ENCODE data around the gene RBCK1. TPM values are rescaled to one million over a fixed set of nuclear protein-coding genes. Genes with fewer than 3 reads are reported as not detected.

The RBCK1 gene
- total RNA-seq, 1 donor: 104 TPM

- Histone ChIP-seq H3K4me1 (ENCODE audit: insufficient read depth, low read length) (peaks cover 4% of the 10 kb centered on the region), H3K27me3 (ENCODE audit: insufficient read depth, low read length) (no peaks in the 10 kb centered on the region), H4K20me1 (ENCODE audit: insufficient read depth, low read length) (no peaks in the 10 kb centered on the region), H2AFZ (ENCODE audit: low read length) (no peak overlapping the region), H3K4me3 (ENCODE audit: insufficient read depth, low read length) (no peak overlapping the region), H3K36me3 (ENCODE audit: insufficient read depth, low read length) (peaks cover 53% of the 10 kb centered on the region), H3K27ac (ENCODE audit: low read depth, low read length) (no peak overlapping the region), H3K9me3 (ENCODE audit: low read depth, low read length) (no peaks in the 10 kb centered on the region), H3K4me2 (ENCODE audit: insufficient read depth, low read length) (no peak overlapping the region), H3K79me2 (ENCODE audit: insufficient read depth, low read length) (no peaks in the 10 kb centered on the region)
- TF ChIP-seq, protein P1, sequence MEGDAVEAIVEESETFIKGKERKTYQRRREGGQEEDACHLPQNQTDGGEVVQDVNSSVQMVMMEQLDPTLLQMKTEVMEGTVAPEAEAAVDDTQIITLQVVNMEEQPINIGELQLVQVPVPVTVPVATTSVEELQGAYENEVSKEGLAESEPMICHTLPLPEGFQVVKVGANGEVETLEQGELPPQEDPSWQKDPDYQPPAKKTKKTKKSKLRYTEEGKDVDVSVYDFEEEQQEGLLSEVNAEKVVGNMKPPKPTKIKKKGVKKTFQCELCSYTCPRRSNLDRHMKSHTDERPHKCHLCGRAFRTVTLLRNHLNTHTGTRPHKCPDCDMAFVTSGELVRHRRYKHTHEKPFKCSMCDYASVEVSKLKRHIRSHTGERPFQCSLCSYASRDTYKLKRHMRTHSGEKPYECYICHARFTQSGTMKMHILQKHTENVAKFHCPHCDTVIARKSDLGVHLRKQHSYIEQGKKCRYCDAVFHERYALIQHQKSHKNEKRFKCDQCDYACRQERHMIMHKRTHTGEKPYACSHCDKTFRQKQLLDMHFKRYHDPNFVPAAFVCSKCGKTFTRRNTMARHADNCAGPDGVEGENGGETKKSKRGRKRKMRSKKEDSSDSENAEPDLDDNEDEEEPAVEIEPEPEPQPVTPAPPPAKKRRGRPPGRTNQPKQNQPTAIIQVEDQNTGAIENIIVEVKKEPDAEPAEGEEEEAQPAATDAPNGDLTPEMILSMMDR (IDR thresholded peaks at IDR 0.05; ENCODE audit: extremely low read depth, low read depth, low read length): peak; percentile 68
- peak; percentile 94 for DNase-seq (ENCODE audit: insufficient read length, low spot score, missing footprints)
Measured at GRCh38 chr20:431012-431904, 23.2 kb downstream of the RBCK1 start.

DNA sequence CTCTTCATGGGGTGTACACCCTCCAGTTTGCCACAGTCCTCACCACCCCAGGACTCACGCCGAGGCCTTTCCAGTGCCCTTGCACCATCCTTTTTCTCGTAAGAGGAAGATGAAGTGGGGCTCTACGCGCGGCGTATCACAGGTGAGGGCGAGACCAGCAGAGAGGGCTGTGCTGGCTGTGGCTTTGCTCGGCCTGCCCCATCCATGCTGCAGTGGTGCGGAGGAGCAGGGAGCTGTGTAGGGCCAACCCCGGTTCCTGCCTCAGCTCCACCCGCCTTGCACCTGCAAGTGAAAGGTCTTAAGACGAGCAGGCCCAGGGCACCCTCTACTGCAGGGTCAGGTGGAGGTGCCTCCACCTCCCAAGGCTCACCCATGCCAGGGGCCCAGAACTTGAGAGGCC, 24.1 kb downstream of the RBCK1 start:
- no peak overlapping the region for H3K27ac ChIP-seq (ENCODE audit: low read depth, low read length)
- peaks cover 4% of the 10 kb centered on the region for H3K4me1 ChIP-seq (ENCODE audit: insufficient read depth, low read length)
- H4K20me1 ChIP-seq (ENCODE audit: insufficient read depth, low read length): peaks cover 3% of the 10 kb centered on the region
- H2AFZ ChIP-seq (ENCODE audit: low read length): no peak overlapping the region
- H3K4me2 ChIP-seq (ENCODE audit: insufficient read depth, low read length): no peak overlapping the region
- H3K9me3 ChIP-seq (ENCODE audit: low read depth, low read length): no peaks in the 10 kb centered on the region
- no peaks in the 10 kb centered on the region for H3K79me2 ChIP-seq (ENCODE audit: insufficient read depth, low read length)
- peak; percentile 62 for DNase-seq (ENCODE audit: insufficient read length, low spot score, missing footprints)
- H3K27me3 ChIP-seq (ENCODE audit: insufficient read depth, low read length): no peaks in the 10 kb centered on the region
- peaks cover 56% of the 10 kb centered on the region for H3K36me3 ChIP-seq (ENCODE audit: insufficient read depth, low read length)
- H3K4me3 ChIP-seq (ENCODE audit: insufficient read depth, low read length): no peak overlapping the region
- TF ChIP-seq, protein P1 (IDR thresholded peaks at IDR 0.05; ENCODE audit: extremely low read depth, low read depth, low read length): no peak

- H2AFZ ChIP-seq (ENCODE audit: low read length): no peak overlapping the region
- no peak overlapping the region for H3K4me2 ChIP-seq (ENCODE audit: insufficient read depth, low read length)
- TF ChIP-seq, protein P1 (IDR thresholded peaks at IDR 0.05; ENCODE audit: extremely low read depth, low read depth, low read length): no peak
- H3K27me3 ChIP-seq (ENCODE audit: insufficient read depth, low read length): no peaks in the 10 kb centered on the region
- no peaks in the 10 kb centered on the region for H3K9me3 ChIP-seq (ENCODE audit: low read depth, low read length)
- peaks cover 4% of the 10 kb centered on the region for H3K4me1 ChIP-seq (ENCODE audit: insufficient read depth, low read length)
- peak overlapping the region; percentile 33 for H3K27ac ChIP-seq (ENCODE audit: low read depth, low read length)
- peak; percentile 62 for DNase-seq (ENCODE audit: insufficient read length, low spot score, missing footprints)
- H3K36me3 ChIP-seq (ENCODE audit: insufficient read depth, low read length): peaks cover 56% of the 10 kb centered on the region
- no peak overlapping the region for H3K4me3 ChIP-seq (ENCODE audit: insufficient read depth, low read length)
- no peaks in the 10 kb centered on the region for H3K79me2 ChIP-seq (ENCODE audit: insufficient read depth, low read length)
- H4K20me1 ChIP-seq (ENCODE audit: insufficient read depth, low read length): peaks cover 3% of the 10 kb centered on the region
Measured at GRCh38 chr20:432677-433299, 24.7 kb downstream of the RBCK1 start.
